Measurements from ENCODE around the gene INSL6. TPM values are rescaled to one million over a fixed set of nuclear protein-coding genes. Genes with fewer than 3 reads are reported as not detected.

The INSL6 gene
- total RNA-seq, 4 donors from 2014 or later = not detected

DNA sequence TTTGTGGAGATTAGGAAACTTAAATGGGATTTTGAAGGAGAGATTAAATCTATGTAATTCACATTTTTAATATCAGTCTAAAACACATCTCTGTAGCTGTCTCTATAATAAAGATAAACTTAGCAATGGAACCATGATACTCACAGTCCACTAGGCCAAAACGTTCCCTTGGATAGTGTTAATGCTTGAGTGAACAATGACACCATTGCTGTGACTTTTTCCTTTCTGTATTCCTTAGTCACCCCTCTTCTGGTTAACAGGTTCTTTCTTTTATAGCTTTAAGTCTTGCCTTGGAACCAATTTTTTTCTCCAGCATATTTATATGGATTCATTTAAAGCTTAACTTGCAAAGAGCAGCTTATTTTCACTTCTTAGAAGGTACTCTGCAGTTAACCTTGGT is 63.3 kb downstream of the INSL6 start:
- TF ChIP-seq POLR2A (IDR thresholded peaks at IDR 0.05) = no peak
- TF ChIP-seq CTCF (IDR thresholded peaks at IDR 0.05) = no peak
- no peak for DNase-seq
- no peak overlapping the region for H3K27ac ChIP-seq
- H3K36me3 ChIP-seq = peaks cover 0 to 35% (median 0%) of the 10 kb centered on the region in 3 donors
- H3K4me3 ChIP-seq = no peak overlapping the region
- no peaks in the 10 kb centered on the region for H3K27me3 ChIP-seq
- H3K9me3 ChIP-seq = no peaks in the 10 kb centered on the region
- H3K4me1 ChIP-seq = no peaks in the 10 kb centered on the region

GRCh38 chr9:5113994-5114748 is 71.3 kb downstream of the INSL6 start:
- no peak for TF ChIP-seq CTCF (IDR thresholded peaks at IDR 0.05)
- no peak for TF ChIP-seq POLR2A (IDR thresholded peaks at IDR 0.05)
- H3K4me3 ChIP-seq = no peak overlapping the region
- H3K4me1 ChIP-seq = no peaks in the 10 kb centered on the region
- no peak for DNase-seq
- no peaks in the 10 kb centered on the region for H3K9me3 ChIP-seq
- no peaks in the 10 kb centered on the region for H3K27me3 ChIP-seq
- H3K27ac ChIP-seq = no peak overlapping the region
- H3K36me3 ChIP-seq = peaks cover 0 to 39% (median 0%) of the 10 kb centered on the region in 3 donors

Small RNAs within 50 kb of the gene (small RNA-seq; reads per million reads assigned to genes)
- gene AL133547.1 = 0 reads per million in 2 donors

Other genes with a start within 250 kb of the INSL6 start
- gene JAK2, start 200.4 kb downstream of the INSL6 start, total RNA-seq = 10 to 100 TPM; 20.7 to 40.4 (median 22.6) TPM
- gene INSL4, start 45.8 kb upstream of the INSL6 start, total RNA-seq = not detected
- gene RLN2, start 119.1 kb upstream of the INSL6 start, total RNA-seq = 1 to 10 TPM in 1 of 4 donors, not detected in 3; 4.1 TPM
- not detected for gene RLN1, start 154.2 kb upstream of the INSL6 start, total RNA-seq

All from Peyer's patch (tissue), 4 donors.